Nucleus accumbens (tissue), 56 donors: ENCODE results near the gene JADE1.
A peak's percentile ranks its signal among the peaks of the same experiment; 100 is the strongest.

Experiments
- DNase-seq, 56 donors: peaks; one replicate each; lab custom pipeline; 2025; lab: John Stamatoyannopoulos, UW

The JADE1 gene

DNA sequence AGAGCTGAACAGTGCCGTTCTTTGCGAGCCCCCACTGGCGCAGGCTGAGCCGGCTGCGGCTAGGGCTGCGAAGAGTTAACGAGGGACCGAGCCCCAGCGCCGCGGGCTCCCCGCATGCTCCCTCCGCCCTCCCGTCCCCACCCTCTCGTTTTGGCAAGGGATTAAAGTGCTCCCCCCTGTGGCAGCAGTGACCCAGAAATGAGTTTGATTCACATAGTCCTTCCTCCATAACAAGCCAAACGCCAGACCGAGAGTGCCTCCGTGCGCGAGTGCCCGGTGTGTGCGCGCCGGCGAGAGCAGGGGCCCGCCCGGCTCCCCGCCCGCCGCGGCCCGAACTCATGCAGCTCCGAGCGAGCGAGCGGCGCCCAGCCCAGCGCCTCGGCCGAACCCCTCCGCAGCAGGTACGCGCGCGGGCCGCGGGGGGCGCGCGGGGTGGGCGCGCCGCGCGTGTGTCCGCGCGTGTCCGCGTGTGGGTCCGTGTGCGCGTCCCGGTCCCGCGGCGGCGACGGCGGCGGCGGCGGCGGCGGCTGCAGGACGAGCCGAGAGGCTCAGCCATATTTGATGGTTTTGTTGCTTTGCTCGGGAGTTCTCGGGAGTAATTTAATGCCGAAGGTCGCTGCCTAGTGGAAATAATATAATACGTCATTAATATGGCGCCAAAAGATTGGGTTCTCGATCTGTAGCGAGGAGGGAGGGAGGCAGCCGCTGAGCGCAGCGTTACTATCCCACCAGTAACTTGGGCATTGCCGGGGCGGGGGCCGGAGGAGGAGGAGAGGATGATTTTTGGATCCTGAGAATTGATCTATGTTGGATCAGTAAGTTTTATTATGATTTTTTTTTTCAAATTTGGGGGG is at the start of gene JADE1:
JADE1 (plus strand) TSS at position 224 of the 854 bp plus-strand sequence. CDS start 22,059 bp downstream, outside the sequence.
- peak; percentile 32 to 94 (median 85) for DNase-seq

GRCh38 chr4:128766781-128767180 is 42.7 kb upstream of the JADE1 start:
- DNase-seq = no peak

DNA sequence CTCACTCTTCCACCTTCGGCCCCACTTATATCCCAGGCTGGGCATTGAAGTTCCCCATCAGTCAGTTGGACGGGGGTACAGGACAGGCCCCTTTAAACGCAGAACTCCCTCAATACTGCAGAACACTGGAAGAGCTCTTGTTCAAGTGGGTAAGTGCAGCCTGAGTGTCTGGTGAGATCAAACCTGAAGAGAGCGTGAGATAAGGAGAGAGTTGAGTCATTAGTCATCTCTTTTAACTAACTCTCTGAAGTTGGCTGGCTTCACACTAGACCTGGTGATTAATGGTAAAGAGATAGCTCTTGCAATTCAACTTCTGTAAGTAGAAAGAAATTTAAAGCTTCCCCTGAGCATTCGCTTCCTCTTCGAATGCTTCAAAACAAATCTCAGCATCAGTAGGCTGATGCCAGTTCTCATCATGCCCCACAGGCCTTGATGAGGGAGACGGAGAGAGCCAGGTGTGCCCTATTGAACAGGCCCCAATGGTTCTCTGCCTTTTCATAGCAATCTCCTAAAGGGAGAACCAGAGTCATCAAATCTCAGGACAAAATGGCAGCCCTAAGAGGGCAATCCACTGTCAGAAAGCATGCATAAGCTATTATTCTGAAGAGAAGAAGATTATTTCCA is 41.0 kb upstream of the JADE1 start:
- no peak for DNase-seq

- DNase-seq = no peak
Observed at GRCh38 chr4:128769011-128769410, 40.5 kb upstream of the JADE1 start.

DNA sequence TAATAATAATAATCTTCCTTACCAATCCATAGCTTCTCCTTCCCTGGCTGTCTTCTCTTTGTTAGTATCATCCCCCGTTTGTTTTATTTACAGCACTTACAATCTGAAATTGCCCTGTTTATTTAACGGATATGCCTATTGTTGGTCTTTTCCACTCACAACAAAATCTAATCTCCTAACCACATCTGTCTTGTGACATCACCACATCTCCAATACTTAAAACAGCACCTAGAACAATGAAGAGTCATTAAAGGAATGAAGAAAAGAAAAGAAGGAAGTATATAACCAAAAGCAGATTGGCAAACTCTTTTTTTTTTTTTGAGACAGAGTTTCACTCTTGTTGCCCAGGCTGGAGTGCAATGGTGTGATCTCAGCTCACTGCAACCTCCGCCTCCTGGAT is 38.7 kb upstream of the JADE1 start:
- DNase-seq = no peak

DNA sequence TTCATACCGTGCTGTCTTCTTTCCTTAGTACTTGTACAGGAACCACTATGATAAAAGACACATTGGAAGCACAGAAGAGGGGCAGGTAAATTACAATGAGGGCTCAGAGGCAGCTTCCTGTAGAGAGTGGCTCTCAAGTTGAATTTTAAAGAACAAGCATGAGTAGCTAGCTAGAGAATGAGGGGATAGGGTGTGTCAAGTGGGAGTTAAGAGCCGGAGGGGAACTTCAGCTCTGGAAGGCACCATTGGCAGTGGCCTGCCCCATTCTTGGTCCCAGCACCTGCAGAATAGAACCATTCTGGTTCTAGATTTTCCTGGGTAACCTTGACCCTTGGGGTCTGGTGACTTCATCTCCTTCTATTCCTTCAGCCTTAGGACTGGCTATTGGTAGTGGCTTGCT is 34.0 kb upstream of the JADE1 start:
- DNase-seq = no peak

DNA sequence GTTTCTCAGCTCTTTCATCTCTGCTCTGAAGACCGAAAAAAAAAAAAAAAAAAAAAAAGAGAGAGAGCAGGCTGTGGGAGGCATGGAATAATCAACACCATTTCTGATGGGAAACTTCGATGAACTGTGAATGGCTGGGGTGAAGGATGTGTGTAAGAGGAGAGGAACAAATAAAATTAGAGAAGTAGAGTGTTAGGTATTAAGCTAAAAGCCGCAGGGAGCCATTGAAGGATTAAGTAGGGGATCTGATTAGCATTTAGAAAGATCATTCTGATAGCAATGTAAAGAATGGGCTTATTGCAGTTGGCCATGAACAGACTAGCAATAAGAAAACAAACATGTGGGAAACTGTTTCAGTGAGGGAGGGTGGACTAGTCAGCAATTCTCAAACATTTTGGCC is 33.6 kb upstream of the JADE1 start:
- DNase-seq = no peak

DNA sequence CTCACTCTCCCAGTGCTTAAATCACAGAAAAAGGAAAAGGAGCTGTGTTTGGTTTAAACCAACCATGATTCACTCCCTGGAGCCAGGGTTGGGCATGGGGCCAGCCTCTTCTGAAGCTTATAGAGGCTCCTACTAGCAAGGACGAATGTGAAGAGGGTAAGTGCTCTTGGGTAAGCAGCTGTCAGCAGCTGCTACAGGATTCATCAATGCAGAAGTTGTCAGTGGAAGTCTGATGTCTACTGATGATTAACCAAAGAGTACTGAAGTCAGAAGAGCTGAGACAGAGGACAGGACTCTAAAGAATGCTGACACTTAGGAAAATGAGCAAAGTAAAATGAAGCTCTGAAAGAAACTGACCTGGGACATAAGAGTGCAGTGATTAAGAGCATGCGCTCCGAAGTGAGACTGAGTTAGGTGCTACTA is 32.7 kb upstream of the JADE1 start:
- DNase-seq = no peak

- no peak for DNase-seq
Observed at GRCh38 chr4:128780688-128781087, 28.8 kb upstream of the JADE1 start.

- DNase-seq = peak in 24 of 56 donors; percentile 0 to 46 (median 10)
Observed at GRCh38 chr4:128782076-128782715, 27.3 kb upstream of the JADE1 start.

- no peak for DNase-seq
Observed at GRCh38 chr4:128782875-128783614, 26.5 kb upstream of the JADE1 start.

GRCh38 chr4:128787509-128788311 is 21.8 kb upstream of the JADE1 start:
- no peak for DNase-seq

- no peak for DNase-seq
Observed at GRCh38 chr4:128793859-128794672, 15.4 kb upstream of the JADE1 start.

- DNase-seq = no peak
Observed at GRCh38 chr4:128796934-128797333, 12.6 kb upstream of the JADE1 start.

DNA sequence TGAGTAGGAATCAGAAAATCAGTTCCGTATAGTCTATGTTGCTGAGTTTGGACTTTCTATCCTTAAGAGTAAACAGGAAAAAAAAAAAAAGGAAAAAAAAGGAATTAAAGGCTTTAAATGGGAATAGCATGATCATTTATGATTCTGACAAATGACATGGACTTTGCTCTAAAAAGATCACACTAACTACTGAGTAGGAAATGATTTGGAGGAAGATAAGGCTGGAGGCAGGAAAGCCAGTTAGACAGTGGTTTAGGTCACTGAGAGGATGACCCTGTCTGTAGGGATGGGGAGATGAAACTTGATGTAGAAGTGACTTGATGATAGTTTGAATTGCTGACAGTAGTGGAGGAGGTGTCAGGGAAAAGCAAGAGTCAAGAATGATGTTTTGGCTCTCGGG is 9.2 kb upstream of the JADE1 start:
- no peak for DNase-seq

GRCh38 chr4:128800701-128801284 is 8.7 kb upstream of the JADE1 start:
- DNase-seq = no peak

GRCh38 chr4:128802680-128803628 is 6.5 kb upstream of the JADE1 start:
- no peak for DNase-seq

GRCh38 chr4:128803783-128804182 is 5.7 kb upstream of the JADE1 start:
- DNase-seq = no peak
